ENCODE measurements around the gene ACTR8. TPM values are rescaled to one million over a fixed set of nuclear protein-coding genes. Genes with fewer than 3 reads are reported as not detected.

ACTR8 gene
- total and polyA plus RNA-seq, 2 of the 4 experiments (the other 2 are of a cell fraction) = 20.3 to 31.4 TPM

DNA sequence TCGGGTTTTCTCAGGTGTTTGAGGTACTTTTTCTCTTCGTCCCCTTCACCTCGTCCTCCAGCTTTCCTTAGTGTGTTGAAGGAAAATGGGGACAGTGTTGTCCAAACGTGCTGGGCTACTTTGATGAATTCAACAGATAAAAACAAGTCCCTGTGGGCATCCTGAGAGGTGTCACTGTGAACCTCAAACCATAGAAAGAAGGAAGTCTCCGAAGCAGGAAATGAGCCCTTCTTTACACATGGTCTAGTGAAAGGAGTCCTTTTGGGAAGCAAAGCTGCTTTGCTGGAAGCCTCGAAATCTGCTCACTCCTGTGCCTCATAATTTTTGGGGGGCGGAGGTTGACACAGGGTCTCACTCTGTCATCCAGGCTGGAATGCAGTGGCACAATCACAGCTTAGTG is 25.0 kb downstream of the ACTR8 start:
- WGBS, 2 experiments (ENCODE audit: extremely low coverage in 2 of 2, insufficient read length in 1 of 2) = no CpG with 5 or more reads among the region's 7 CpGs
- Histone ChIP-seq H2AK9ac (replicated peaks; ENCODE audit: low read depth, low read length, poor library complexity) (no peak overlapping the region), H2BK5ac (ENCODE audit: low read depth, low read length, poor library complexity, severe bottlenecking) (no peak overlapping the region), H2BK20ac (ENCODE audit: low read depth, low read length) (no peak overlapping the region), H3K79me1 (ENCODE audit: low read depth in 1 of 2, low read length in 2 of 2) (no peaks in the 10 kb centered on the region), H3K56ac (ENCODE audit: extremely low read depth, insufficient read depth, low read length) (no peak overlapping the region), H2BK15ac (ENCODE audit: low read depth, low read length) (no peak overlapping the region), H2BK120ac (ENCODE audit: low read depth, low read length) (no peak overlapping the region), H3K4me3 (ENCODE audit: insufficient read depth, low read depth, low read length) (no peak overlapping the region), H3K9ac (ENCODE audit: low read depth, low read length) (no peak overlapping the region), H3K4me1 (ENCODE audit: control insufficient read depth, insufficient read depth, low read length) (no peaks in the 10 kb centered on the region), H3K9me3 (ENCODE audit: control insufficient read depth, insufficient read depth, low read length) (no peaks in the 10 kb centered on the region), H4K91ac (ENCODE audit: insufficient read depth, low read depth, low read length) (no peak overlapping the region), H3K4ac (ENCODE audit: low read depth, low read length) (no peak overlapping the region), H3K4me2 (ENCODE audit: low read depth, low read length) (no peak overlapping the region), H3K18ac (ENCODE audit: low read depth, low read length) (no peak overlapping the region), H3K23ac (ENCODE audit: low read depth, low read length) (no peak overlapping the region), H3K27ac (ENCODE audit: insufficient read depth, low read length) (no peak overlapping the region), H4K5ac (ENCODE audit: low read depth, low read length) (no peak overlapping the region), H2AK5ac (ENCODE audit: low read depth, low read length) (no peak overlapping the region), H3K9me1 (ENCODE audit: insufficient read depth, low read length) (no peaks in the 10 kb centered on the region), H4K8ac (ENCODE audit: low read depth in 2 of 2, low read length in 2 of 2) (no peak overlapping the region), H2AFZ (replicated peaks; ENCODE audit: low read length, poor library complexity) (no peak overlapping the region), H3K36me3 (ENCODE audit: control insufficient read depth, insufficient read depth, low read length) (peaks cover 7% of the 10 kb centered on the region; the same call in 1 of the 2 replicates), H3K27me3 (ENCODE audit: control insufficient read depth, insufficient read depth, low read length) (peaks cover 2% of the 10 kb centered on the region; the same call in 1 of the 2 replicates), H4K20me1 (ENCODE audit: insufficient read depth, low read length) (no peaks in the 10 kb centered on the region), H3K14ac (replicated peaks; ENCODE audit: low read depth, low read length) (no peak overlapping the region)
- no TSS peak for BruUV-seq (replicated peaks)
- DNase-seq = no peak
- ChIA-PET CTCF (no interaction called here), POLR2A (ENCODE audit: unreplicated experiment) (no interaction called here)
- no peak for ATAC-seq (ENCODE audit: low read depth)
- intact Hi-C loops (cut with micrococcal nuclease) (no loop called here), in situ Hi-C loops (cut with MboI; ENCODE audit: low sequenced_read_pairs) (no loop called here), dilution Hi-C loops (cut with HindIII; ENCODE audit: low sequenced_read_pairs, unreplicated experiment) (no loop called here)
- TF ChIP-seq BHLHE40 (IDR thresholded peaks at IDR 0.05; ENCODE audit: low read depth, low read length) (no peak), CEBPB (IDR thresholded peaks at IDR 0.05; ENCODE audit: low read depth, low read length) (no peak), MAZ (IDR thresholded peaks at IDR 0.05; ENCODE audit: borderline replicate concordance, low read depth, low read length) (no peak), SMC3 (IDR thresholded peaks at IDR 0.05; ENCODE audit: low read depth, low read length) (no peak), RFX5 (IDR thresholded peaks at IDR 0.05; ENCODE audit: low read depth, low read length) (no peak), RAD21 (IDR thresholded peaks at IDR 0.05; ENCODE audit: low read length) (no peak), MXI1 (IDR thresholded peaks at IDR 0.05; ENCODE audit: borderline replicate concordance, low read depth, low read length) (no peak), FOS (IDR thresholded peaks at IDR 0.05; ENCODE audit: low read depth, low read length) (no peak), CHD1 (IDR thresholded peaks at IDR 0.05; ENCODE audit: low read depth, low read length) (no peak), MAFK (IDR thresholded peaks at IDR 0.05; ENCODE audit: low read depth, low read length) (no peak), NFE2L2 (IDR thresholded peaks at IDR 0.05; ENCODE audit: low read depth, low read length) (no peak), POLR2A (IDR thresholded peaks at IDR 0.05; ENCODE audit: low read depth, low read length) (no peak), RCOR1 (IDR thresholded peaks at IDR 0.05; ENCODE audit: insufficient replicate concordance, low read length) (no peak)
- TF ChIP-seq, protein P1, sequence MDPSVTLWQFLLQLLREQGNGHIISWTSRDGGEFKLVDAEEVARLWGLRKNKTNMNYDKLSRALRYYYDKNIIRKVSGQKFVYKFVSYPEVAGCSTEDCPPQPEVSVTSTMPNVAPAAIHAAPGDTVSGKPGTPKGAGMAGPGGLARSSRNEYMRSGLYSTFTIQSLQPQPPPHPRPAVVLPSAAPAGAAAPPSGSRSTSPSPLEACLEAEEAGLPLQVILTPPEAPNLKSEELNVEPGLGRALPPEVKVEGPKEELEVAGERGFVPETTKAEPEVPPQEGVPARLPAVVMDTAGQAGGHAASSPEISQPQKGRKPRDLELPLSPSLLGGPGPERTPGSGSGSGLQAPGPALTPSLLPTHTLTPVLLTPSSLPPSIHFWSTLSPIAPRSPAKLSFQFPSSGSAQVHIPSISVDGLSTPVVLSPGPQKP (IDR thresholded peaks at IDR 0.05; ENCODE audit: borderline replicate concordance, low read depth, low read length) = no peak
- TF ChIP-seq, protein P2, sequence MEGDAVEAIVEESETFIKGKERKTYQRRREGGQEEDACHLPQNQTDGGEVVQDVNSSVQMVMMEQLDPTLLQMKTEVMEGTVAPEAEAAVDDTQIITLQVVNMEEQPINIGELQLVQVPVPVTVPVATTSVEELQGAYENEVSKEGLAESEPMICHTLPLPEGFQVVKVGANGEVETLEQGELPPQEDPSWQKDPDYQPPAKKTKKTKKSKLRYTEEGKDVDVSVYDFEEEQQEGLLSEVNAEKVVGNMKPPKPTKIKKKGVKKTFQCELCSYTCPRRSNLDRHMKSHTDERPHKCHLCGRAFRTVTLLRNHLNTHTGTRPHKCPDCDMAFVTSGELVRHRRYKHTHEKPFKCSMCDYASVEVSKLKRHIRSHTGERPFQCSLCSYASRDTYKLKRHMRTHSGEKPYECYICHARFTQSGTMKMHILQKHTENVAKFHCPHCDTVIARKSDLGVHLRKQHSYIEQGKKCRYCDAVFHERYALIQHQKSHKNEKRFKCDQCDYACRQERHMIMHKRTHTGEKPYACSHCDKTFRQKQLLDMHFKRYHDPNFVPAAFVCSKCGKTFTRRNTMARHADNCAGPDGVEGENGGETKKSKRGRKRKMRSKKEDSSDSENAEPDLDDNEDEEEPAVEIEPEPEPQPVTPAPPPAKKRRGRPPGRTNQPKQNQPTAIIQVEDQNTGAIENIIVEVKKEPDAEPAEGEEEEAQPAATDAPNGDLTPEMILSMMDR (conservative IDR thresholded peaks at IDR 0.05; ENCODE audit: low read depth, low read length) = no peak
- TF ChIP-seq, protein P3, sequence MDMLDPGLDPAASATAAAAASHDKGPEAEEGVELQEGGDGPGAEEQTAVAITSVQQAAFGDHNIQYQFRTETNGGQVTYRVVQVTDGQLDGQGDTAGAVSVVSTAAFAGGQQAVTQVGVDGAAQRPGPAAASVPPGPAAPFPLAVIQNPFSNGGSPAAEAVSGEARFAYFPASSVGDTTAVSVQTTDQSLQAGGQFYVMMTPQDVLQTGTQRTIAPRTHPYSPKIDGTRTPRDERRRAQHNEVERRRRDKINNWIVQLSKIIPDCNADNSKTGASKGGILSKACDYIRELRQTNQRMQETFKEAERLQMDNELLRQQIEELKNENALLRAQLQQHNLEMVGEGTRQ (IDR thresholded peaks at IDR 0.05; ENCODE audit: low read depth, low read length) = no peak
